Endothelial cell of umbilical vein (primary cell): ENCODE data around the gene FOS. TPM values are rescaled to one million over a fixed set of nuclear protein-coding genes. Genes with fewer than 3 reads are reported as not detected.

Experiments used
- BruUV-seq: library from RNA; stranded (reverse); fragments of 400-500 nt; replicated peaks from 2 replicates; lab custom pipeline; 2021; lab: Mats Ljungman, UMichigan
- CTCF ChIA-PET: fragments of 300-600, 350-600 bp; sonication (Branson Sonifier 250); formaldehyde crosslinking; loops from one replicate; lab custom pipeline; 2021; ENCODE audit warnings: antibody characterized with exemption, inconsistent platforms; lab: Charles Lee
- POLR2A ChIA-PET: fragments of 300-600, 350-600 bp; sonication (Branson Sonifier 250); formaldehyde crosslinking; loops from one replicate; lab custom pipeline; 2021; ENCODE audit warnings: antibody characterized with exemption, inconsistent platforms; lab: Charles Lee
- DNase-seq: peaks from one replicate; pipeline ENCODE4 v3.0.0-alpha.2; 2011; ENCODE audit warnings: low read depth, low spot score
- FAIRE-seq: peaks from 2 replicates; lab custom pipeline; 2011; peaks lifted over from hg19 to GRCh38; lab: Jason Lieb, UNC
- H2AFZ ChIP-seq: 2 replicates; pipeline ENCODE4 v1.6.0; 2012; ENCODE audit warnings: low read depth, low read length, control low read depth, inconsistent platforms
- H3K27ac ChIP-seq: 2 replicates; pipeline ENCODE4 v1.5.1; 2011; ENCODE audit warnings: low read depth, mild to moderate bottlenecking, control low read depth, low read length, moderate library complexity; ENCODE audit not compliant: insufficient read depth
- H3K27me3 ChIP-seq, 2 experiments: 2 replicates each; pipeline versions ENCODE4 v1.6.0 to v1.6.1; 2011; ENCODE audit warnings: low read length in 2 of 2, mixed read lengths in 1 of 2; ENCODE audit not compliant: control insufficient read depth in 2 of 2, insufficient read depth in 2 of 2
- H3K36me3 ChIP-seq, 2 experiments: 2 replicates in 1 of 2; 3 replicates in 1 of 2; pipeline ENCODE4 v1.5.1; 2011; ENCODE audit warnings: low read length in 2 of 2, mild to moderate bottlenecking in 1 of 2, moderate library complexity in 1 of 2; ENCODE audit not compliant: control insufficient read depth in 2 of 2, insufficient read depth in 2 of 2; ENCODE audit errors: extremely low read depth in 1 of 2
- H3K4me1 ChIP-seq: 3 replicates; pipeline ENCODE4 v1.5.1; 2011; ENCODE audit warnings: mild to moderate bottlenecking, low read length; ENCODE audit not compliant: control insufficient read depth, insufficient read depth; ENCODE audit errors: extremely low read depth
- H3K4me2 ChIP-seq: 2 replicates; pipeline ENCODE4 v1.6.1; 2011; ENCODE audit warnings: low read length, control low read depth, mixed read lengths; ENCODE audit not compliant: insufficient read depth
- H3K4me3 ChIP-seq, 3 experiments: fragments of 200-600 bp in 1 of 3; sonication (generic), shearing (Covaris generic) in 1 of 3; replicated peaks in 1 of 3; 2 replicates each; pipeline ENCODE4 v1.5.1; 2011 to 2016; ENCODE audit warnings: control low read depth in 3 of 3, low read length in 3 of 3, mild to moderate bottlenecking in 2 of 3, inconsistent platforms in 1 of 3, low read depth in 1 of 3, moderate library complexity in 1 of 3; ENCODE audit not compliant: insufficient read depth in 1 of 3
- H3K79me2 ChIP-seq: 2 replicates; pipeline ENCODE4 v1.6.0; 2012; ENCODE audit warnings: low read length, inconsistent platforms; ENCODE audit not compliant: control insufficient read depth, insufficient read depth
- H3K9ac ChIP-seq: replicated peaks from 2 replicates; pipeline ENCODE3; 2011; ENCODE audit warnings: low read length, control low read depth; ENCODE audit not compliant: insufficient read depth; ENCODE audit errors: extremely low read depth
- H3K9me1 ChIP-seq: replicated peaks from 3 replicates; pipeline ENCODE4 v1.6.0; 2011; ENCODE audit warnings: mild to moderate bottlenecking, low read length; ENCODE audit not compliant: control insufficient read depth, insufficient read depth; ENCODE audit errors: extremely low read depth
- H3K9me3 ChIP-seq: replicated peaks from 2 replicates; pipeline ENCODE4 v1.5.1; 2012; ENCODE audit warnings: low read length, inconsistent platforms; ENCODE audit not compliant: control insufficient read depth, insufficient read depth
- H4K20me1 ChIP-seq: replicated peaks from 2 replicates; pipeline ENCODE3; 2011; ENCODE audit warnings: mild to moderate bottlenecking, low read length; ENCODE audit not compliant: control insufficient read depth, insufficient read depth; ENCODE audit errors: extremely low read depth
- EZH2 ChIP-seq: IDR thresholded peaks from 2 replicates; pipeline ENCODE4 v1.6.1; 2012; ENCODE audit warnings: borderline replicate concordance, low read depth, mild to moderate bottlenecking, moderate library complexity, low read length, inconsistent platforms; ENCODE audit not compliant: severe bottlenecking
- FOS ChIP-seq: IDR thresholded peaks from 2 replicates; pipeline ENCODE4 v1.6.1; 2011; ENCODE audit warnings: mild to moderate bottlenecking, low read length, moderate library complexity, borderline replicate concordance; ENCODE audit not compliant: insufficient read depth
- JUN ChIP-seq: IDR thresholded peaks from 2 replicates; pipeline ENCODE4 v1.6.1; 2011; ENCODE audit warnings: borderline replicate concordance, low read depth; ENCODE audit not compliant: insufficient read length, insufficient read depth
- MYC ChIP-seq: IDR thresholded peaks from one replicate; pipeline ENCODE4 v1.6.1; 2011; ENCODE audit warnings: mild to moderate bottlenecking, low read depth, low read length
- POLR2A ChIP-seq: IDR thresholded peaks from 2 replicates; pipeline ENCODE4 v1.6.1; 2012; ENCODE audit warnings: low read depth, mild to moderate bottlenecking, control low read depth, low read length
- POLR2AphosphoS5 ChIP-seq: IDR thresholded peaks from 2 replicates; pipeline ENCODE4 v1.6.1; 2012; ENCODE audit warnings: low read depth, mild to moderate bottlenecking, control low read depth, low read length, moderate library complexity; ENCODE audit not compliant: insufficient read depth
- dilution Hi-C: fragments of 300-500 bp; cut with MboI; formaldehyde crosslinking; loops from one replicate; pipeline ENCODE4 v1.15.0; 2019; ENCODE audit warnings: low sequenced_read_pairs; ENCODE audit not compliant: extremely low pct_ligation_motif_present
- intact Hi-C: fragments of 100-400 bp; cut with micrococcal nuclease; formaldehyde crosslinking; loops from one replicate; pipeline ENCODE4 v1.10.0; 2022
- polyA plus RNA-seq, 4 experiments: library from polyadenylated mRNA; depleted of rRNA in 3 of 4; stranded (reverse) in 3 of 4; unstranded in 1 of 4; fragments of >200 nt; gene quantifications; 2 replicates each; pipeline versions ENCODE4 v1.2.1 to v1.2.3, GENCODE V29; 2011 to 2012; ENCODE audit warnings: missing spikeins in 1 of 4
- total RNA-seq: library from RNA; stranded (reverse); gene quantifications from 2 replicates; pipeline ENCODE4 v1.2.3, GENCODE V29; 2021
- TF ChIP-seq, protein P1 (sequence below), 2 donors: IDR thresholded peaks; 1 replicate in 1 of 2; 2 replicates in 1 of 2; pipeline ENCODE4 v1.5.1; 2011; ENCODE audit warnings: low read length in 2 of 2, mild to moderate bottlenecking in 2 of 2, moderate library complexity in 2 of 2, control low read depth in 1 of 2, inconsistent platforms in 1 of 2, low read depth in 1 of 2; ENCODE audit not compliant: insufficient read depth in 1 of 2; ENCODE audit errors: extremely low read depth in 1 of 2
- TF ChIP-seq, protein P2 (sequence below): IDR thresholded peaks from 2 replicates; pipeline ENCODE4 v1.6.1; 2011; ENCODE audit not compliant: insufficient read depth, insufficient read length

Gene FOS
- total and polyA plus RNA-seq, 2 donors (not counting 3 experiments of a cell fraction or from before 2014, with no cell fraction given), result 9.2 to 41.6 TPM

GRCh38 chr14:75236901-75237419 is 41.7 kb upstream of the FOS start:
- no TSS peak for BruUV-seq
- TF ChIP-seq, protein P1, sequence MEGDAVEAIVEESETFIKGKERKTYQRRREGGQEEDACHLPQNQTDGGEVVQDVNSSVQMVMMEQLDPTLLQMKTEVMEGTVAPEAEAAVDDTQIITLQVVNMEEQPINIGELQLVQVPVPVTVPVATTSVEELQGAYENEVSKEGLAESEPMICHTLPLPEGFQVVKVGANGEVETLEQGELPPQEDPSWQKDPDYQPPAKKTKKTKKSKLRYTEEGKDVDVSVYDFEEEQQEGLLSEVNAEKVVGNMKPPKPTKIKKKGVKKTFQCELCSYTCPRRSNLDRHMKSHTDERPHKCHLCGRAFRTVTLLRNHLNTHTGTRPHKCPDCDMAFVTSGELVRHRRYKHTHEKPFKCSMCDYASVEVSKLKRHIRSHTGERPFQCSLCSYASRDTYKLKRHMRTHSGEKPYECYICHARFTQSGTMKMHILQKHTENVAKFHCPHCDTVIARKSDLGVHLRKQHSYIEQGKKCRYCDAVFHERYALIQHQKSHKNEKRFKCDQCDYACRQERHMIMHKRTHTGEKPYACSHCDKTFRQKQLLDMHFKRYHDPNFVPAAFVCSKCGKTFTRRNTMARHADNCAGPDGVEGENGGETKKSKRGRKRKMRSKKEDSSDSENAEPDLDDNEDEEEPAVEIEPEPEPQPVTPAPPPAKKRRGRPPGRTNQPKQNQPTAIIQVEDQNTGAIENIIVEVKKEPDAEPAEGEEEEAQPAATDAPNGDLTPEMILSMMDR (IDR thresholded peaks at IDR 0.05; ENCODE audit: extremely low read depth in 1 of 2, insufficient read depth in 1 of 2, low read depth in 1 of 2, low read length in 2 of 2), result no peak
- TF ChIP-seq POLR2AphosphoS5, result no peak
- TF ChIP-seq MYC, result no peak
- TF ChIP-seq POLR2A, result no peak
- TF ChIP-seq FOS, result no peak
- no peak for TF ChIP-seq JUN
- TF ChIP-seq EZH2, result no peak
- TF ChIP-seq, protein P2, sequence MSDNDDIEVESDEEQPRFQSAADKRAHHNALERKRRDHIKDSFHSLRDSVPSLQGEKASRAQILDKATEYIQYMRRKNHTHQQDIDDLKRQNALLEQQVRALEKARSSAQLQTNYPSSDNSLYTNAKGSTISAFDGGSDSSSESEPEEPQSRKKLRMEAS, result no peak
- peaks cover 15% of the 10 kb centered on the region for H3K4me1 ChIP-seq
- H4K20me1 ChIP-seq, result no peaks in the 10 kb centered on the region
- intact Hi-C loops, result no loop called here
- no peak overlapping the region for H3K27ac ChIP-seq
- ChIA-PET POLR2A (no interaction called here), CTCF (no interaction called here)
- H3K9ac ChIP-seq, result no peak overlapping the region
- no peak overlapping the region for H3K4me2 ChIP-seq
- no peaks in the 10 kb centered on the region for H3K9me3 ChIP-seq
- FAIRE-seq (no peak), DNase-seq (no peak)
- dilution Hi-C loops, result no loop called here
- H3K4me3 ChIP-seq, result no peak overlapping the region
- no peaks in the 10 kb centered on the region for H3K9me1 ChIP-seq
- no peaks in the 10 kb centered on the region for H3K36me3 ChIP-seq
- H2AFZ ChIP-seq, result peak overlapping the region; percentile 5
- H3K27me3 ChIP-seq, result no peaks in the 10 kb centered on the region
- H3K79me2 ChIP-seq, result no peaks in the 10 kb centered on the region
